Stimulated activated CD4-positive, alpha-beta T cell treated with anti-CD3 and anti-CD28 coated beads, Interleukin-4, amount 100 ng/mL, for 4 hours (primary cell): Measurements from ENCODE around the gene MB21D2.

Source experiments
- DNase-seq, 2 experiments: peaks; one replicate each; pipeline ENCODE4 v3.0.0-alpha.2; 2020

Gene MB21D2

GRCh38 chr3:192921793-192922192 is 4.1 kb upstream of the MB21D2 start:
- no peak for DNase-seq

- DNase-seq = no peak
These were observed 2.8 kb upstream of the MB21D2 start for GRCh38 chr3:192920411-192920810.

- no peak for DNase-seq
These were observed 2.2 kb upstream of the MB21D2 start for GRCh38 chr3:192919901-192920300.

- DNase-seq = no peak
These were observed 576 bp upstream of the MB21D2 start for GRCh38 chr3:192918275-192918588.

GRCh38 chr3:192917028-192917403 is 640 bp downstream of the MB21D2 start:
- peak; percentile 18 to 21 for DNase-seq

- DNase-seq = no peak
These were observed 1.2 kb downstream of the MB21D2 start for GRCh38 chr3:192916371-192917027.

- no peak for DNase-seq
These were observed 1.9 kb downstream of the MB21D2 start for GRCh38 chr3:192915722-192916121.

GRCh38 chr3:192915304-192915703 is 2.4 kb downstream of the MB21D2 start:
- DNase-seq = no peak

- no peak for DNase-seq
These were observed 2.8 kb downstream of the MB21D2 start for GRCh38 chr3:192914848-192915247.

- DNase-seq = no peak
These were observed 4.1 kb downstream of the MB21D2 start for GRCh38 chr3:192913540-192913939.

GRCh38 chr3:192911293-192911692 is 6.4 kb downstream of the MB21D2 start:
- no peak for DNase-seq

GRCh38 chr3:192907784-192908183 is 9.9 kb downstream of the MB21D2 start:
- no peak for DNase-seq

GRCh38 chr3:192906940-192907339 is 10.7 kb downstream of the MB21D2 start:
- no peak for DNase-seq

- DNase-seq = no peak
These were observed 11.5 kb downstream of the MB21D2 start for GRCh38 chr3:192905980-192906678.

- DNase-seq = no peak
These were observed 12.9 kb downstream of the MB21D2 start for GRCh38 chr3:192904632-192905289.

- DNase-seq = no peak
These were observed 15.1 kb downstream of the MB21D2 start for GRCh38 chr3:192902549-192902948.

- DNase-seq = no peak
These were observed 16.2 kb downstream of the MB21D2 start for GRCh38 chr3:192901435-192901834.

- no peak for DNase-seq
These were observed 18.1 kb downstream of the MB21D2 start for GRCh38 chr3:192899540-192899982.

GRCh38 chr3:192897005-192897404 is 20.7 kb downstream of the MB21D2 start:
- DNase-seq = no peak

GRCh38 chr3:192896208-192896607 is 21.4 kb downstream of the MB21D2 start:
- DNase-seq = no peak

GRCh38 chr3:192894676-192895075 is 23.0 kb downstream of the MB21D2 start:
- no peak for DNase-seq

GRCh38 chr3:192892981-192893700 is 24.5 kb downstream of the MB21D2 start:
- peak; percentile 28 to 63 for DNase-seq
